Measurements from ENCODE around the gene SEL1L2.
"Not testable (repeated sequence)": the region's sequence is repeated elsewhere in the genome, so short reads cannot be mapped to it uniquely, and the experiment has no call there.

SEL1L2 gene

GRCh38 chr20:13990465-13990864, at the start of gene SEL1L2:
TSS of gene SEL1L2 (minus strand) at chr20:13990614. CDS start at chr20:13990534, 80 bp downstream.
- no peak for DNase-seq

DNA sequence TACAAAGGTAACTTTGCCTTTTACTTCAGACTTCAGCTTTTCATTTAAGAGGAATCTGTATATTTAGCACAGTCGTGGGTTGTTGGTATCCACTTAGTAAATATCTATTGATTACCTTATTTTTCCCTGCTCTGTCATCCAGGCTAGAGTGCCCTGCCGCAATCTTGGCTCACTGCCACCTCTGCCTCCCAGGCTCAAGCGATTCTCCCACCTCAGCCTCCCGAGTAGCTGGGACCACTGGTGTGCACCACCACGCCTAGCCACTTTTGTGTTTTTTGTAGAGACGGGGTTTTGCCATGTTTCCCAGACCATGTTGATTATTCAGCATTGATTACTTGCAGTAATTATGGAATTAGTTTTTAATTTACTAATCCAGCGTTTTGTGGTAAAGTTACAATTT, 46.2 kb upstream of the SEL1L2 start:
- no peak for DNase-seq

GRCh38 chr20:14033310-14033709, 42.9 kb upstream of the SEL1L2 start:
- DNase-seq: no peak

DNA sequence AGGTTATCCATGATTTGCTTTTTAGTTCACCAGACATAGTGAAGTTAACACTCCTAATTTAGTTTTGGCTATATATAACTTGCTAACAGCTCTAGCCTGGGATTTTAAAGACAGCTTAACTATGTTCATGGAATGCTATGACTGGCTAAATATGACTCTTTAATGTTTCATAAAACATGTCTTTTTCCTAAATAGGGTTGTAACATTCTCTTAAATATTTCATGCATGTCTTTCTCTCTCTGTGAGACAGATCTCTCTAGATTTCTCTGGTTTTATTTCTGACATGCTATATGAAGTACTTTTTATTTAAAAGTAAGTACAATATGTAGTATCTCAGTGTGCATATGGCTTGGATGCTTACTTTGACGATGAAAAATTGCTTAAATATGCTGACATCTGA, 40.6 kb upstream of the SEL1L2 start:
- no peak for DNase-seq

DNA sequence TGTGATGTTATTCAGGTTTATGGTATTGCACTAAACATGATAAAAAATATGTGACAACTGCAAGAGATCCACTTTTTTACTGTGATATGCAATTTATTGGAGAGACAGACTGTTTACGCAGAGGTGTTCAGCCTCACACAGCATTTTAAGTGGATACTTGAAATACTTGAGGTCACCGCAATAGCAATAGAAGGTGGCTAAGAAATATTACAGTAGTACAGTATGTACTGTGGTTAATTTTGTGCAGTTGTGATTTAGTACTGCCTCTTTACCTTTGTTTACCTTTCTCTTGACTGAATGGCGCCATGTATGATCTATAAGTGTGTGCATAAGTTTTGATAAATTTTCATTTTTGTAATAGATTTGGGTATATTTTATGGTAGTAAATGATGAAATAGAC, 22.3 kb upstream of the SEL1L2 start:
- peak; percentile 75 for DNase-seq

DNA sequence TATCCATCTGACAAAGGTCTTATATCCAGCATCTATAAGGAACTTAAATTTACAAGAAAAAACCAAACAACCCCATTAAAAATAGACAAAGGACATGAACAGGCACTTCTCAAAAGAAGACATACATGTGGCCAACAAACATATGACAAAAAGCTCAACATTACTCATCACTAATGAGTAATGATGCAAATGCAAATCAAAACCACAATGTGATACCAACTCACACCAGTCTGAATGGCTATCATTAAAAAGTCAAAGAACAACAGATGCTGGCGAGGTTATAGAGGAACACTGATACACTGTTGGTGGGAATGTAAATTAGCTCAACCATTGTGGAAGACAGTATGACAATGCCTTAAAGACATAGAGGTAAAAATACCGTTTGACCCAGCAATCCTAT, 18.8 kb upstream of the SEL1L2 start:
- no peak for DNase-seq

GRCh38 chr20:14005996-14006395, 15.6 kb upstream of the SEL1L2 start:
- DNase-seq: no peak

GRCh38 chr20:14000917-14001316, 10.5 kb upstream of the SEL1L2 start:
- DNase-seq: no peak

DNA sequence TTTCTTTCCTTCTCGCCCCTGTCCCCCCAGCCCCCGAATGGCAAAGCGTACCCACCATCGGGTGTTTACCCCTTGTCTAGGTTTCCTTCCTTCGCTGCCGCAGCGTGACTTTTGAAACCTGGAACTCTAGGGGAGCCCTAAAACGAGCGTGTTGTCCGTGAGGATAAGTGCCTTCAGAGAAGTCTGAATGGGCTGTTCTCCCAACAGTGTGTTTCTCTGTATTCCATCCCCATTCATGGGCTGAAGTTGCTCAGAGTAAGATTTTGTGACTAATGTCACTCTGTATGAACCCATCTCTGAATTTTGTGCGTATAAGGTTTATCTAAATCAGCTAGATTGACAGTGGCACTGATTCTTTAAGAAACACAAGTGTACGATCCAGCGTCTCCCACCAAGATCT, 5.9 kb upstream of the SEL1L2 start:
- no peak for DNase-seq

DNA sequence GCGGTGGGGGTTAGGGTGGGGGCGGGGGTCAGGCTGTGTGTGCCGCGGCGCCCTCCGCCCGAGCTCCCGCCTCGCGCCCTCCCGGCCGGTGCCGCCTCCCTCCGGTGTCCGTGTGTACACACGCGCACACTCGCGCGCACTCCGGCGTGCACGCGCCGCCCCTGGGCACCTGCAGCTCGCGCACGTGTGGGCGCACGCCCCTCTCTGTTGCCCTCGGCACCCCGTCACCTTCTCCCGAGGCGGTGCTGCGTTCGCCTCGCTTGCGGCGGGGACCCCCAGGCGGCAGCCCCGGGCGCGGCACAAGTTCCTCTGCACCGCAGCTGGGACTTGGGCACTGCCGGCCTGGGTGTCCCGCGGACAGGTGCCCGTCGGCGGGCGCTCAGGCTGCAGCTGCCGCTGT, 5.4 kb upstream of the SEL1L2 start:
- no peak for DNase-seq

DNA sequence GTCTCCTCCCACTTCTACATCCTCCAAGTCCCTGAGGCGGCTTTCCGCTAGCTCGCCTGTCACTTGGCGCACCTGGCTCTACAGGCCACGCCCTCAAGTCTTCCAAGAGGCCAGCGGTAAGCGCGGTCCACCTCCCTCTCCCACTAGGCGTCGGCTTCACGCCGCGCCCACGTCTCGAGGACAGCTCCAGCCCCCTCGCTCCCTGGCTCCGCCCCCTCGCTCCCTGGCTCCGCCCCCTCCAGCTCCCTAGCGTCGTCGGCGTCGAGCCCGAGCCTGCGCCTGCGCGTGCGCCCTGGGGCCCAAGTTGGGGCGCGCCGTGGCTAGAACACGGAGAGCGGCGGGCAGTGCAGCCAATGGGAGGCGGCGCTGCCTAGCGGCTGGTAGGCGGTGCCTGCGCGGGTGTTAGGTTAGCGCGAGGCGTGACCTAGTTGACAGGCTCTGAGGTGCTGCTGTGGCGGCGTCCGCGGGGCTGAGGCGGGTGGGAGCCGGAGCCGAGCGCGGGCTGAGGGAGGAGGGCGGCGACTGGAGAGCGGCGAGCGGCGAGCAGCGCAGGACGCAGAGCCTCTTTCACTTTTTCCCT, 4.8 kb upstream of the SEL1L2 start, which contains the start of gene MACROD2:
TSS of gene MACROD2 (plus strand) at position 431 of the 580 bp plus-strand sequence.
- DNase-seq: peak; percentile 52

DNA sequence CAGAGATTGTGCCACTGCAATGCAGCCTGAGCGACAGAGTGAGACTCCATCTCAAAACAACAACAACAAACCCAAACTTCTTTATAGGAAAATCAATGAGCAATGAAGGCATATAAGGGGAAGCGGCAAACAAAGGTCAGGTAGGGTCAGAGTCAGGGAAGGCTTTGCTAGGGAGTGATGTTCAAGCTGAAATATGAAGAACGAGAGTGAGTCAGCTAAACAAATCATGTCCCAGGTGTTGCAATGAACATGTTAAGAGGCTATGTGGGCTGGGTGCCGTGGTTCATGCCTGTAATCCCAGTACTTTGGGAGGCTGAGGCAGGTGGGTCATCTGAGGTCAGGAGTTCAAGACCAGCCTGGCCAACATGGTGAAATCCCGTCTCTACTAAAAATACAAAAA, 1.5 kb upstream of the SEL1L2 start:
- DNase-seq: not testable (repeated sequence)

DNA sequence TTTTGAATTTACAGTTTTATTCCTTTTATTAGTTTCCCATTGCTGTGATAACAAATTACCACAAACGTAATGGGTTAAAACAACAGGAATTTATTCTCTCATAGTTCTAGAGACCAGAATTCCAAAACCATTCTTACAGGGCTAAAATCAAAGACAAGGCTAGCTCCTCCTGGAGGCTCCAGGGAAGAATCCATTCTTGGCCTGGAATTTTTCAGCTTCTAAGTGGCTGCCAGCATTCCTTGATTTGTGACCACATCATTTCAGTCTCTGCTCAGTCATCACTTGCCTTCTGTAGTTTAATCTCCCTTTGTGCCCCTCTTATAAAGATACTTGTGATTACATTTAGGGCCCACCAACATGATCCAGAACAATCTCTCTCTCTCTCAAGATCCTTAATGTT, 897 bp upstream of the SEL1L2 start:
- no peak for DNase-seq

DNA sequence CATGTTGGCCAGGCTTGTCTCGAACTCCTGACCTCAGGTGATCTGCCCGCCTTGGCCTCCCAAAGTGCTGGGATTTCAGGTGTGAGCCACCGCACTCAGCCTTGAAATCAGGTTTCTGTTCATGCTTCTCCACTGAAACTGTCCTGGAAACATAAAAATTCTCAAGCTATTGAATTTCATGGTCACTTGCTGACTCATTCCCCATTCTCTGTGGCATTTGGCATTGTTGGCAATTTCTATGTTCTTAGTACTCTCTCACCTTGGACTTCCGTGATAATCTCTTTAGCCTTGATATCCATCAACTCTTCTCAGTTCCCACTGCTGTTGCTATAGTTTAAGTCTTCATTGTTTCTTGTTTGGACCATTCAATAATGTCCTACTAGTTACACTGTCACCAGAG, 6.2 kb downstream of the SEL1L2 start:
- DNase-seq: no peak

DNA sequence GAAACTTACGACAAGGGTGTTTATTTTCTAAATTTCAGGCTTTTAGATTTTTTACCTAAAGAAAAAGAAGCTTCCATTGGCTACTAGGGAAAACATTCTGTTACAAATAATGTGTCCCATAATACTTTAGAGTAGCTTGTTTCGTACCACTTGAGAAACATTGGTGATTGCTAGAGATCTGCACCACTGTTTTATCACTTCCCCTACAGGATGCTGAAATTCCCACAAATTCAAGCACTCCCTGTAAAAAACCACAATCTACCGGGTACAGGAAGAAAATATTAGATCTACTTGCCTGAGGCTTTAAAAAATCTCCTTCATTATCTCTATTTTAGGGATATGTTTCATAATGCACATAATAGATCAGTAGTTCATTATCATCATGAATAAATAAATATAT, 29.9 kb downstream of the SEL1L2 start:
- no peak for DNase-seq

GRCh38 chr20:13960119-13960518, 30.3 kb downstream of the SEL1L2 start:
- DNase-seq: no peak

- no peak for DNase-seq
Observed at GRCh38 chr20:13953227-13953626, 37.2 kb downstream of the SEL1L2 start.

- no peak for DNase-seq
Observed at GRCh38 chr20:13947719-13948118, 42.7 kb downstream of the SEL1L2 start.

DNA sequence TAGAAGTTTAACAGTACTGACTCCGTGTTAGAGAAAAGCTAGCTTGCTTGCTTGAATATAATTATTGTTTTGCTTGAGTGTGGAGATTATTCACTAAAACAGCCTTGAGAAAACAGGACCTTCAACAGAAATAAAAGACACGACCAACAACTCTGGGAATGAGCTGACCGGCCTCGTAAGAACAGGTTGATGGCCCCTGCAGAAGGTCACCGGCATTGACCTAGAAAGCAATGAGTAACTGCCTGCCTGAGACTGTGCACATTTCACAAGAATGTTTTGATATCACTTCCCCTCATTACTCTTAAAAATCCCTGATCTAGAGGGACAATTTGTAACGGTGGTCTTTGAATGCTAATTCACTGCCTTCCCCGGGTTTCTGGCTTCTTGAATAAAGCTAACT, 49.4 kb downstream of the SEL1L2 start:
- no peak for DNase-seq

GRCh38 chr20:13936781-13937576, 53.4 kb downstream of the SEL1L2 start:
- DNase-seq: no peak

- no peak for DNase-seq
Observed at GRCh38 chr20:13934992-13935894, 55.2 kb downstream of the SEL1L2 start.

GRCh38 chr20:13930281-13930680, 60.1 kb downstream of the SEL1L2 start:
- DNase-seq: no peak

- DNase-seq: no peak
Observed at GRCh38 chr20:13929836-13930235, 60.6 kb downstream of the SEL1L2 start.

DNA sequence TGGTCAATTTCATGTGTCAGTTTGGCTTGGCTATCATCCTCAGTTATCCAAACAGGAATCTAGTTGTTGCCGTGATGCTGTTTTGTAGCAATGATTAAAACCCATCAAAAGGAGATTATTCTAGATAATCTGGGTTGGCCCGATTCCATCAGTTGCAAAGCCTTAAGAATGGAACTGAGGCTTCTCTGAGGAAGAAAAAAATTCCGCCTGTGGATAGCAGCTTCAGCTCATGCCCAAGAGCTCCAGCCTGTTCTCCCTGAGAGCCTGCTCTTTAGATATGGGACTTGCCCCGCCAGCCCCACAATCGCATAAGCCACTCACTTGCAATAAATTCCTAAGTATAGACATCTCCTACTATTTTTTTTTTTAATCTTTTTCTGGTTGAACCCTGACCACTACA, 61.5 kb downstream of the SEL1L2 start:
- no peak for DNase-seq

Data from NCI-H187 treated with DMSO at 0.1 percent for 48 hours (cell line).